GM12874 (cell line): ENCODE results near the gene TMEM258.

ENCODE experiments used
- TF ChIP-seq, protein P1 (sequence below): IDR thresholded peaks from 2 replicates; pipeline ENCODE4 v1.5.1; 2011; ENCODE audit warnings: low read depth, mild to moderate bottlenecking, control low read depth, low read length, moderate library complexity; ENCODE audit not compliant: insufficient read depth

Gene TMEM258

DNA sequence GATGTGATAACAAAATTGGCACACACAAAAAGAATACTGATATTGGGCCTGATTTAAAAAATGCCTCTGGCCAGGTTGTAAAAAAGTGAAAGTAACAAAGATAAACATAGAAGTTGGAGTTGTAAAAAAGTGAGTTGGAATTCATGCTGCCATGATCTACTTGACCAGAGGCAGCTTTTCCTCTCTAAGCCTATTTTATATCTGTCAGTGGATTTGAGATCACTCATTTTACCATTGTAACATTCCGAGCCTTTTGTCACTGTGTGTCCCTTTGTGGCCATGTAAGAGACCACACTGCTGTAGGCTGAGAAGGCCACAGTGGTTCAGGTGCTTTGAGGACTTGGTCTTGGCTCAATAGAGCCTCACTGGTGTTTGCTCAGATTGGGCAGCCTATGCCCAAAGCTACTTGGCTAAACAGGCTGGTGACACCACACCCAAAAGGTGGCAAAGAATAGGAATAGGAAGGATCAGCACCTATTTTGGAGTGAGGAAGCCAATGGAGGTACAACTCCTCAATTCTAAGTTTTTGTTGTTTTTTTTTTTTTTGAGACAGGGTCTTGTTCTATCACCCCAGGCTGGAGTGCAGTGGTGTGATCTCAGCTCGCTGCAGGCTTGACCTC lies 7.4 kb upstream of the TMEM258 start:
- TF ChIP-seq, protein P1, sequence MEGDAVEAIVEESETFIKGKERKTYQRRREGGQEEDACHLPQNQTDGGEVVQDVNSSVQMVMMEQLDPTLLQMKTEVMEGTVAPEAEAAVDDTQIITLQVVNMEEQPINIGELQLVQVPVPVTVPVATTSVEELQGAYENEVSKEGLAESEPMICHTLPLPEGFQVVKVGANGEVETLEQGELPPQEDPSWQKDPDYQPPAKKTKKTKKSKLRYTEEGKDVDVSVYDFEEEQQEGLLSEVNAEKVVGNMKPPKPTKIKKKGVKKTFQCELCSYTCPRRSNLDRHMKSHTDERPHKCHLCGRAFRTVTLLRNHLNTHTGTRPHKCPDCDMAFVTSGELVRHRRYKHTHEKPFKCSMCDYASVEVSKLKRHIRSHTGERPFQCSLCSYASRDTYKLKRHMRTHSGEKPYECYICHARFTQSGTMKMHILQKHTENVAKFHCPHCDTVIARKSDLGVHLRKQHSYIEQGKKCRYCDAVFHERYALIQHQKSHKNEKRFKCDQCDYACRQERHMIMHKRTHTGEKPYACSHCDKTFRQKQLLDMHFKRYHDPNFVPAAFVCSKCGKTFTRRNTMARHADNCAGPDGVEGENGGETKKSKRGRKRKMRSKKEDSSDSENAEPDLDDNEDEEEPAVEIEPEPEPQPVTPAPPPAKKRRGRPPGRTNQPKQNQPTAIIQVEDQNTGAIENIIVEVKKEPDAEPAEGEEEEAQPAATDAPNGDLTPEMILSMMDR, result no peak

DNA sequence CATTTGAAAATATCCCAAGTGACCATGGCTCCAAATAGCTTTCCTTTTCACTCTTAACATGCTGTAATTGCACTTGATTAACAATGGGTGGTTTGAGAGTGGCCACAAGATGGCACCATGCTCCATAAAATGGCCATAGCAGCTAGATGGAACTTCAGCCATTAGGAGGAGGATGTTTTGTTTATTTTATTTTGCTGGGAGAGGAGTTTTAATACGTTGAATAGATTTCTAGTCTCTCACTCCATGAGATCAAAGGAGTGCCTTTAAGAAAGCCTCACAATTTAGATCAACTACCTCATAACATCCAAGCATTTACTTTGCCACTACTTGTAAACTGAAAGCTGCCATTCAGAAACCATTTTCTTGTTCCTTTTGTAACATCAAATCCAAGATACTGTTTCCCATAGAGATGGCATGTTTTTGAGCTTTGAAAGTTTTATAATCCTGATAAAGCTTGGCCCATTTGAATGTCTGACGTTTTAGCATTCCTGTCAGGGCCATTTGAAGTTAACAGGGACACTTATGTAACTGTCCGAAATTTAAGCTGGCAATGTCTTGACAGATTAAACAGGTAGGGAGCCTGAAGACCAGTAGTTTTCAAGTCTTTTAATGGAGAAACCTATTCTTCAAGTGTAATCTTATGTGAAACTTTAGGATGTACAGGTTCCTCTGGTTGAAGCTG lies 5.0 kb upstream of the TMEM258 start:
- TF ChIP-seq, protein P1, result peak; percentile 65

DNA sequence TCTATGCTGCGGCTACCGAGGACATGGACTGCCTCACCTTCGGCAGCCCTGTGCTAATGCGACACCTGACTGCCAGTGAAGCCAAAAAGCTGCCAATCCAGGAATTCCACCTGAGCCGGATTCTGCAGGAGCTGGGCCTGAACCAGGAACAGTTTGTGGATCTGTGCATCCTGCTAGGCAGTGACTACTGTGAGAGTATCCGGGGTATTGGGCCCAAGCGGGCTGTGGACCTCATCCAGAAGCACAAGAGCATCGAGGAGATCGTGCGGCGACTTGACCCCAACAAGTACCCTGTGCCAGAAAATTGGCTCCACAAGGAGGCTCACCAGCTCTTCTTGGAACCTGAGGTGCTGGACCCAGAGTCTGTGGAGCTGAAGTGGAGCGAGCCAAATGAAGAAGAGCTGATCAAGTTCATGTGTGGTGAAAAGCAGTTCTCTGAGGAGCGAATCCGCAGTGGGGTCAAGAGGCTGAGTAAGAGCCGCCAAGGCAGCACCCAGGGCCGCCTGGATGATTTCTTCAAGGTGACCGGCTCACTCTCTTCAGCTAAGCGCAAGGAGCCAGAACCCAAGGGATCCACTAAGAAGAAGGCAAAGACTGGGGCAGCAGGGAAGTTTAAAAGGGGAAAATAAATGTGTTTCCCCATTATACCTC lies 3.6 kb upstream of the TMEM258 start:
- TF ChIP-seq, protein P1, result no peak

DNA sequence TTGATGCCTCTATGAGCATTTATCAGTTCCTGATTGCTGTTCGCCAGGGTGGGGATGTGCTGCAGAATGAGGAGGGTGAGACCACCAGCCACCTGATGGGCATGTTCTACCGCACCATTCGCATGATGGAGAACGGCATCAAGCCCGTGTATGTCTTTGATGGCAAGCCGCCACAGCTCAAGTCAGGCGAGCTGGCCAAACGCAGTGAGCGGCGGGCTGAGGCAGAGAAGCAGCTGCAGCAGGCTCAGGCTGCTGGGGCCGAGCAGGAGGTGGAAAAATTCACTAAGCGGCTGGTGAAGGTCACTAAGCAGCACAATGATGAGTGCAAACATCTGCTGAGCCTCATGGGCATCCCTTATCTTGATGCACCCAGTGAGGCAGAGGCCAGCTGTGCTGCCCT lies 3.1 kb upstream of the TMEM258 start:
- TF ChIP-seq, protein P1, result no peak

DNA sequence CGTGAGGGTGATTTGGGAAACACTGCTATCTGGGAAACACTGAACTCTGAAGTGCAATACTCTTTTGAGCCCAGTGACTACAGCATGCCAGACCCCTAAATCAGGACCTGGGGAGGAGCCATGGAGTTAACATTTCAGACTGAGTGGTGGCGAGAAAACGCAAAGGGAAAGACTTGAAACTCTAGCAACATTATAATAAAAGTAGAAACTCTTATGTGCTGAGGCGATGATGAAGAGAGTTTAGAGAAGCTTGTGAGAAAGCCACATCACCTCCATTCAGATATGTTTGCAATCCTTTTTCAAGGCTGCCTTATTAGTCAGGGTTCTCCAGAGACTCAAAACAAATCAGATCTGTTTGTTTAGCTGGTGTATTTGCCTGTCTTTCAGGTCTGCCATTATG lies 2.2 kb upstream of the TMEM258 start:
- TF ChIP-seq, protein P1, result no peak

DNA sequence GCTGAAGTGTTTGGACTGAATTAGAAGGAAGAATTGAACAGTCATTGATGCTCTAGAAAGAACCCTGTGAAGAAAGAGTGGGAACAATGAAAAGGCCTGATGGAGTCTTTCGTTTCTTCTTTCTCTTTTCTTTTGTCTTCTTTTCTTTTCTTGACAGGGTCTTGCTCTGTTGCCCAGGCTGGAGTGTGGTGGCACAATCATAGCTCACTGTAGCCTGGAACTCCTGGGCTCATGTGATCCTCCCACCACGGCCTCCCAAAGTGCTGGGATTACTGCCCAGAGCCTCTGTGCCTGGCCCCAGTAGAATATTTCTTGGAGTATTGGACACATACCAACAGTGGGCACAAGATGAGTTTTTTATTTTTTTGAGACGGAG lies 1.4 kb upstream of the TMEM258 start:
- TF ChIP-seq, protein P1, result no peak

DNA sequence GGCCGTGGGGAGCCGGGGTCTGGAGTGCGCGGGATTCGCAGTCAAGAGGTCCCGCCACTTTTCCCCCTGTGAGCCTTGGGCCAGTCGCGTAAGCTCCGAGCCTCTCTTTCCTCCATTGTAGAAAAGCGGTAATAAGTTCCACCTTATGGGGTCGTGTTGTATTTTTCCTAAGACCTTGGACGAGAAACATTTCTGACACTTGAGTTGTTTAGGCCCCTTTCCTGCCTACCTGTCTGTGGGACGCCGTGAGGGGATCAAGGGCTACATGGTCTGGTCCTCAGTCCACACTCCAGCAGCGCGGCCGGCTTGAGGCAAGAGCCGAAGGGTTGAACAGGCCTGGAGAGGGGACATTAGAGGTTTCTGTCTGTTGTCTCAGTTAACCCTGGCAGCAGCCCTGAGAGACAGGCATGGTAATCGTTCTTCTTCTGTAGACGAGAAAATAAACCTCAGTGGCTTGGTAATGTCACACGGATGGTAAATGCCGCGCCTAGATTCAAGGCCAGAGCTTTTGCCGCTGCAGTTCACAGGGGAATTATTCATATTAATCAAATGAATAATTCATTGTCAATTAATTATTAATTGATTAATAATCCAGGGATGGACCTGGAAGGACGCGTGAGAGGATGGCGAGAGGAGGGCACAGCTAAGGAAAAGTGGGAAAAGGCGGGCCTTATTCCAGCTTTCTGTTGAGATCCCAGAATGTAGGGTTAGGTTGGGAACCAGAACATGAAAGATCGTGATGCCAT lies 857 bp upstream of the TMEM258 start:
- TF ChIP-seq, protein P1, result no peak
